PFSK-1 (cell line): ENCODE results near the gene HDC.

Experiments
- FOXP2 ChIP-seq: optimal IDR thresholded peaks from 2 replicates; pipeline ENCODE3; 2011; ENCODE audit warnings: borderline replicate concordance, control low read depth, inconsistent platforms; ENCODE audit not compliant: insufficient read depth; ENCODE audit errors: extremely low read length, extremely low read depth
- POLR2AphosphoS5 ChIP-seq: IDR thresholded peaks from 2 replicates; pipeline ENCODE4 v1.6.1; 2012; ENCODE audit warnings: low read depth, mild to moderate bottlenecking, control low read depth, low read length, moderate library complexity
- SIN3A ChIP-seq: IDR thresholded peaks from 2 replicates; pipeline ENCODE4 v1.6.1; 2012; ENCODE audit warnings: mild to moderate bottlenecking, low read length, moderate library complexity, borderline replicate concordance; ENCODE audit not compliant: insufficient read depth
- TAF1 ChIP-seq: IDR thresholded peaks from 2 replicates; pipeline ENCODE4 v1.6.1; 2012; ENCODE audit warnings: low read length, control low read depth, borderline replicate concordance; ENCODE audit not compliant: insufficient read depth
- TF ChIP-seq, protein P1 (sequence below), 2 experiments: IDR thresholded peaks; 2 replicates each; pipeline versions ENCODE4 v1.6.1 to v1.8.0; 2011 to 2012; ENCODE audit warnings: low read depth in 2 of 2, low read length in 2 of 2, control low read depth in 1 of 2, inconsistent platforms in 1 of 2, mild to moderate bottlenecking in 1 of 2, moderate library complexity in 1 of 2; ENCODE audit not compliant: insufficient read depth in 1 of 2

The HDC gene

GRCh38 chr15:50249704-50250103 lies 15.8 kb downstream of the HDC start:
- TF ChIP-seq POLR2AphosphoS5 (no peak), TAF1 (no peak)

- TF ChIP-seq FOXP2 (no peak), SIN3A (no peak)
- TF ChIP-seq, protein P1, sequence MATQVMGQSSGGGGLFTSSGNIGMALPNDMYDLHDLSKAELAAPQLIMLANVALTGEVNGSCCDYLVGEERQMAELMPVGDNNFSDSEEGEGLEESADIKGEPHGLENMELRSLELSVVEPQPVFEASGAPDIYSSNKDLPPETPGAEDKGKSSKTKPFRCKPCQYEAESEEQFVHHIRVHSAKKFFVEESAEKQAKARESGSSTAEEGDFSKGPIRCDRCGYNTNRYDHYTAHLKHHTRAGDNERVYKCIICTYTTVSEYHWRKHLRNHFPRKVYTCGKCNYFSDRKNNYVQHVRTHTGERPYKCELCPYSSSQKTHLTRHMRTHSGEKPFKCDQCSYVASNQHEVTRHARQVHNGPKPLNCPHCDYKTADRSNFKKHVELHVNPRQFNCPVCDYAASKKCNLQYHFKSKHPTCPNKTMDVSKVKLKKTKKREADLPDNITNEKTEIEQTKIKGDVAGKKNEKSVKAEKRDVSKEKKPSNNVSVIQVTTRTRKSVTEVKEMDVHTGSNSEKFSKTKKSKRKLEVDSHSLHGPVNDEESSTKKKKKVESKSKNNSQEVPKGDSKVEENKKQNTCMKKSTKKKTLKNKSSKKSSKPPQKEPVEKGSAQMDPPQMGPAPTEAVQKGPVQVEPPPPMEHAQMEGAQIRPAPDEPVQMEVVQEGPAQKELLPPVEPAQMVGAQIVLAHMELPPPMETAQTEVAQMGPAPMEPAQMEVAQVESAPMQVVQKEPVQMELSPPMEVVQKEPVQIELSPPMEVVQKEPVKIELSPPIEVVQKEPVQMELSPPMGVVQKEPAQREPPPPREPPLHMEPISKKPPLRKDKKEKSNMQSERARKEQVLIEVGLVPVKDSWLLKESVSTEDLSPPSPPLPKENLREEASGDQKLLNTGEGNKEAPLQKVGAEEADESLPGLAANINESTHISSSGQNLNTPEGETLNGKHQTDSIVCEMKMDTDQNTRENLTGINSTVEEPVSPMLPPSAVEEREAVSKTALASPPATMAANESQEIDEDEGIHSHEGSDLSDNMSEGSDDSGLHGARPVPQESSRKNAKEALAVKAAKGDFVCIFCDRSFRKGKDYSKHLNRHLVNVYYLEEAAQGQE (IDR thresholded peaks at IDR 0.05; ENCODE audit: insufficient read depth in 1 of 2, low read depth in 2 of 2, low read length in 2 of 2), result no peak
Measured at GRCh38 chr15:50248994-50249582, 16.4 kb downstream of the HDC start.

- TF ChIP-seq SIN3A, result no peak
- TF ChIP-seq TAF1, result no peak
- TF ChIP-seq FOXP2, result no peak
- TF ChIP-seq, protein P1 (IDR thresholded peaks at IDR 0.05; ENCODE audit: insufficient read depth in 1 of 2, low read depth in 2 of 2, low read length in 2 of 2), result no peak
- TF ChIP-seq POLR2AphosphoS5, result no peak
Measured at GRCh38 chr15:50247819-50248655, 17.5 kb downstream of the HDC start.

DNA sequence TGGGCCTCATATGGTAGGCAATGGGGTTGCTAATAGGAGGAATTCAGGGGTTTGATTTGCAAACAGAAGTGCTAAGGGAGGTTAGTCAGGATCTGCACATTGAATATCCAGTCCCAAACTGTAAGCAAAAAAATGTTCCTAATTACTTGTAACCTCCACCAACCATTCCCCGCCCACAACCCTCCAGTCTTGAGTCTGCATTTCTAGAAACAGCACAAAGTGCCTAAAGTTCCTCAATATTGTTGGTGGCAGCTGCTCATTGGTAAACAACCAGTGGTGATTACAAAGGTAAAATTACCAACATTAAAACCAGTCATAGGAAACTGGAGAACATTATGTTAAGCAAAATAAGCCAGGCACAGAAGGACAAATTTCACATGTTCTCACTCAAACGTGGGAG lies 18.9 kb downstream of the HDC start:
- no peak for TF ChIP-seq POLR2AphosphoS5
- no peak for TF ChIP-seq TAF1

- TF ChIP-seq SIN3A (no peak), TAF1 (no peak)
Measured at GRCh38 chr15:50244959-50245624, 20.4 kb downstream of the HDC start.

GRCh38 chr15:50244153-50244552 lies 21.4 kb downstream of the HDC start:
- TF ChIP-seq POLR2AphosphoS5 (no peak), SIN3A (no peak), TAF1 (no peak), FOXP2 (no peak)
- TF ChIP-seq, protein P1 (IDR thresholded peaks at IDR 0.05; ENCODE audit: insufficient read depth in 1 of 2, low read depth in 2 of 2, low read length in 2 of 2), result no peak
